T-cell (primary cell): ENCODE measurements around the gene PRIMA1. TPM values are rescaled to one million over a fixed set of nuclear protein-coding genes. Genes with fewer than 3 reads are reported as not detected.

ENCODE experiments used
- ATAC-seq, 4 experiments: fragments of 200-7000 bp in 3 of 4; fragments of 150-1000 bp in 1 of 4; cut with Tn5 transposase; replicated peaks in 1 of 4; 1 replicate in 3 of 4; 2 replicates in 1 of 4; pipeline ENCODE4 v1.10.0; 2021; ENCODE audit warnings: moderate library complexity in 3 of 4, mild to moderate bottlenecking in 2 of 4, moderate number of reproducible peaks in 1 of 4
- CTCF ChIA-PET, 2 donors: fragments of 300-600 bp; sonication (Branson Sonifier 250); formaldehyde crosslinking; loops; one replicate each; lab custom pipeline; 2022; ENCODE audit warnings: antibody characterized with exemption in 2 of 2; lab: Charles Lee
- POLR2A ChIA-PET, 2 donors: fragments of 300-600 bp; sonication (Branson Sonifier 250); formaldehyde crosslinking; loops; one replicate each; lab custom pipeline; 2022; ENCODE audit warnings: antibody characterized with exemption in 2 of 2; lab: Charles Lee
- DNase-seq, 35 experiments: peaks; one replicate each; pipeline versions ENCODE4 v3.0.0 to v3.0.0-alpha.2; 2013 to 2023
- H3K27ac ChIP-seq: one replicate; pipeline ENCODE4 v1.5.1; 2013; ENCODE audit warnings: low read length
- H3K27me3 ChIP-seq, 2 experiments: replicated peaks in 1 of 2; 1 replicate in 1 of 2; 2 replicates in 1 of 2; pipeline versions ENCODE4 v1.6.1 to v1.7.0; 2013; ENCODE audit warnings: low read length in 1 of 2, mixed read lengths in 1 of 2; ENCODE audit not compliant: control insufficient read depth in 2 of 2, insufficient read depth in 2 of 2; ENCODE audit errors: extremely low read depth in 1 of 2
- H3K36me3 ChIP-seq, 2 donors: 1 replicate in 1 of 2; 2 replicates in 1 of 2; pipeline versions ENCODE4 v1.6.1 to v1.7.0; 2013; ENCODE audit warnings: low read length in 1 of 2; ENCODE audit not compliant: control insufficient read depth in 2 of 2, insufficient read depth in 1 of 2; ENCODE audit errors: extremely low read depth in 1 of 2
- H3K4me1 ChIP-seq, 2 experiments: 1 replicate in 1 of 2; 2 replicates in 1 of 2; pipeline versions ENCODE4 v1.6.1 to v1.7.0; 2013; ENCODE audit warnings: low read length in 2 of 2, mixed read lengths in 1 of 2; ENCODE audit not compliant: insufficient read depth in 2 of 2, control insufficient read depth in 1 of 2; ENCODE audit errors: extremely low read depth in 1 of 2
- H3K4me3 ChIP-seq, 2 donors: 1 replicate in 1 of 2; 2 replicates in 1 of 2; pipeline versions ENCODE4 v1.5.1 to v1.7.0; 2013; ENCODE audit warnings: mild to moderate bottlenecking in 2 of 2, low read length in 1 of 2, moderate library complexity in 1 of 2; ENCODE audit not compliant: control insufficient read depth in 1 of 2; ENCODE audit errors: extremely low read depth in 1 of 2
- H3K9me3 ChIP-seq: 2 replicates; pipeline ENCODE4 v1.7.0; 2013
- H3K27ac Mint-ChIP-seq, 2 donors: one replicate each; pipeline ENCODE4 v1.8.0; 2020 to 2021; ENCODE audit warnings: mild to moderate bottlenecking in 2 of 2, mixed read lengths in 2 of 2
- H3K27me3 Mint-ChIP-seq, 2 donors: one replicate each; pipeline ENCODE4 v1.8.0; 2021 to 2022; ENCODE audit warnings: mixed read lengths in 2 of 2
- H3K36me3 Mint-ChIP-seq: one replicate; pipeline ENCODE4 v1.8.0; 2021; ENCODE audit warnings: mixed read lengths
- H3K4me1 Mint-ChIP-seq, 3 donors: one replicate each; pipeline ENCODE4 v1.8.0; 2020 to 2022; ENCODE audit warnings: mixed read lengths in 3 of 3, mild to moderate bottlenecking in 1 of 3
- H3K4me3 Mint-ChIP-seq, 3 donors: one replicate each; pipeline ENCODE4 v1.8.0; 2020 to 2022; ENCODE audit warnings: mild to moderate bottlenecking in 3 of 3, mixed read lengths in 3 of 3, moderate library complexity in 3 of 3
- H3K9me3 Mint-ChIP-seq, 3 donors: one replicate each; pipeline ENCODE4 v1.8.0; 2020 to 2022; ENCODE audit warnings: mixed read lengths in 3 of 3
- WGBS: methylation state at CpG from one replicate; pipeline ENCODE4 v1.1.5; 2013; ENCODE audit warnings: missing lambda C conversion rate; ENCODE audit not compliant: insufficient coverage; 5-methylcytosine and 5-hydroxymethylcytosine counted together
- total RNA-seq, 35 experiments: library from RNA in 6 of 35; stranded (reverse) in 6 of 35; fragments of 120-200 nt in 1 of 35; gene quantifications; one replicate each; pipeline versions ENCODE4 v1.2.1 to v1.2.4 and lab custom pipeline; 2013 to 2026

The PRIMA1 gene
- total RNA-seq, 5 donors from 2014 or later (not counting 1 experiment from before 2014, with no cell fraction given), result not detected

- no peak for ATAC-seq
- Mint-ChIP-seq H3K36me3 (no peaks in the 10 kb centered on the region), H3K27me3 (peaks cover 9 to 14% of the 10 kb centered on the region in 2 donors), H3K4me1 (no peaks in the 10 kb centered on the region), H3K27ac (no peak overlapping the region), H3K4me3 (no peak overlapping the region), H3K9me3 (no peaks in the 10 kb centered on the region)
- CTCF ChIA-PET, result interaction anchor here in 1 of 2 donors (0.7 kb wide), 1 partner anchor 16 kb away, joined by 10 read pairs; no protein-coding TSS in a partner anchor
- Histone ChIP-seq H3K36me3 (no peaks in the 10 kb centered on the region), H3K27me3 (peaks cover 0 to 4% of the 10 kb centered on the region in 2 experiments), H3K9me3 (no peaks in the 10 kb centered on the region), H3K4me1 (no peaks in the 10 kb centered on the region), H3K4me3 (no peak overlapping the region), H3K27ac (no peak overlapping the region)
- 82% methylated on average over 8 of the region's 11 CpGs for WGBS
- POLR2A ChIA-PET, result no interaction called here
- no peak for DNase-seq
Observed at GRCh38 chr14:93737634-93738033, 50.7 kb downstream of the PRIMA1 start.

DNA sequence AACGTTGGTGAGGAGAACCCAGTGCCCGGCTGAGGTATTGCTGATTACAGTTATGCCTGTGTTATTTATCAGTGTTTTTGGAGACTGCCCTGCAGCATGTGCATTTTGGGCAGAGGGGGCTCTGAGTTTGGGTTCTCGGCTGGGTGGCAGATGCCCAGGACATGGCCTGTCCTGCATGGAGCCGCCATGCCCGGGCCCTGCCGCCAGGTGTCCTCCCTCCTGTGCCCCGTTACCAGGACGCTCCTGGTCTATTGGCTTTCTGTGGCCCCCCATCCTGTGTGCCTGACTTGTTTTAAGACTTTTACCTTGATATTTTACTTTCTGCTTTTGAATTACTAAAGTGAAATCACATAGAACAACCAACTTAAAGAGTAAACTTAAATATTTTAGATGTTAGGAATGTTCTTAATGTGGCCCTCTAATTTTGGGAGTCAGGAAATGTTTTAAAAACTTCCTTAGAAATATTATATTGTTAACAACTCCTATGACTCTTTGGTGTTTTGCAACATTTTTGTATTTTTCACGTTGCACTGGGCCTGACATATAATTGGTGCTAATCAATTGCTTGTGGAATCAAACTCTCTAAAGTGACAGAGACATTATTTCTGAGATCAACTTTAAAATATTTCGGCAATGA, 51.8 kb downstream of the PRIMA1 start:
- WGBS, result 64% methylated on average over 7 of the region's 10 CpGs
- Mint-ChIP-seq H3K4me1 (no peaks in the 10 kb centered on the region), H3K27me3 (peaks cover 8 to 14% of the 10 kb centered on the region in 2 donors), H3K9me3 (no peaks in the 10 kb centered on the region), H3K36me3 (no peaks in the 10 kb centered on the region), H3K27ac (no peak overlapping the region), H3K4me3 (no peak overlapping the region)
- Histone ChIP-seq H3K9me3 (no peaks in the 10 kb centered on the region), H3K4me3 (no peak overlapping the region), H3K36me3 (no peaks in the 10 kb centered on the region), H3K27me3 (peaks cover 0 to 4% of the 10 kb centered on the region in 2 experiments), H3K4me1 (no peaks in the 10 kb centered on the region), H3K27ac (no peak overlapping the region)
- DNase-seq, result no peak
- POLR2A ChIA-PET, result no interaction called here
- ATAC-seq, result no peak
- CTCF ChIA-PET, result no interaction called here

GRCh38 chr14:93735206-93735605, 53.1 kb downstream of the PRIMA1 start:
- no peak overlapping the region for H3K4me3 ChIP-seq
- no peaks in the 10 kb centered on the region for H3K9me3 ChIP-seq
- ATAC-seq (no peak), DNase-seq (no peak)
- Mint-ChIP-seq H3K4me1 (no peaks in the 10 kb centered on the region), H3K36me3 (no peaks in the 10 kb centered on the region), H3K27ac (no peak overlapping the region), H3K27me3 (peaks cover 8 to 14% of the 10 kb centered on the region in 2 donors), H3K4me3 (no peak overlapping the region), H3K9me3 (no peaks in the 10 kb centered on the region)
- no peak overlapping the region for H3K27ac ChIP-seq
- no peaks in the 10 kb centered on the region for H3K4me1 ChIP-seq
- CTCF ChIA-PET, result no interaction called here
- WGBS, result 94% methylated on average over 11 of the region's 12 CpGs
- no peaks in the 10 kb centered on the region for H3K36me3 ChIP-seq
- POLR2A ChIA-PET, result interaction anchor here in 1 of 2 donors (0.7 kb wide), 1 partner anchor 11 kb away, joined by 4 read pairs; no protein-coding TSS in a partner anchor
- H3K27me3 ChIP-seq, result peaks cover 0 to 4% of the 10 kb centered on the region in 2 experiments

DNA sequence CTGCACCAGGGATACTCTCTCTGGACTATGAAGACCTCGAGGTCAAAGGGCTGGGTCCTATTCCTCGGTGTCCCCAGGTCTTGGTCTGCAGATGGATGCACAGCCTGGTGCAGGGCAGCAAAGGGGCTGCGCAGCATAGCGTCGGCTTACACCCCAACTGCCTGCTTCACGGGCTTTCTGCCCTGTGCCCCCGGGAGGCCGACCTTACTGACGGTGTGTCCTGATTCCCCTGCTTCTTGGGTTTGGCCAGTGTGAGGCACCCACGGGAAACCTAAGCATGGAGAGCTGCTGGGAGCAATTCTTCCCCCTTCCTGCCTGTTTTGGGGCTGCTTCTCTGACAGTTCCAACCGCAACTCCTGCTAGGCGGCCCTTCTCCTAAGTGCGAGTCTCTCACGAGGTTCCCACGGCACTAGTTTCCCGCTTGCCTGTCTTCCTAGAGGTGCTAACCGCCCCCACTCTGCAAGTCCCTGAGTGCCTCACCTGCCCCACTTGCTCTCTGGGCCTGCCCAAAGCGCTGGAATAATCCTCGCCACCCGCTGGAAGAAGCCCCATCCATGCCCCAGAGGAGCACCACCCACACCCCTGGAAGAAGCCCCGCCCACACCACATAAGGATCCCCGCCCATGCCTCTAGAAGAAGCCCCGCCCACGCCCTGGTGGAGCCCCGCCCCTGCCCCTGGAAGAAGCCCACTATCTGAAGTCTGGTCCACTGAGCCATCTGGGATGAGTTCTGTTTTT, 54.0 kb downstream of the PRIMA1 start:
- ATAC-seq (no peak), DNase-seq (no peak)
- Mint-ChIP-seq H3K9me3 (no peaks in the 10 kb centered on the region), H3K27me3 (peaks cover 8 to 14% of the 10 kb centered on the region in 2 donors), H3K4me3 (no peak overlapping the region), H3K4me1 (no peaks in the 10 kb centered on the region), H3K36me3 (no peaks in the 10 kb centered on the region), H3K27ac (no peak overlapping the region)
- 79% methylated on average over 23 of the region's 25 CpGs for WGBS
- H3K9me3 ChIP-seq, result no peaks in the 10 kb centered on the region
- no peak overlapping the region for H3K27ac ChIP-seq
- no peaks in the 10 kb centered on the region for H3K36me3 ChIP-seq
- CTCF ChIA-PET, result no interaction called here
- peaks cover 0 to 4% of the 10 kb centered on the region in 2 experiments for H3K27me3 ChIP-seq
- POLR2A ChIA-PET, result no interaction called here
- no peaks in the 10 kb centered on the region for H3K4me1 ChIP-seq
- H3K4me3 ChIP-seq, result no peak overlapping the region

DNA sequence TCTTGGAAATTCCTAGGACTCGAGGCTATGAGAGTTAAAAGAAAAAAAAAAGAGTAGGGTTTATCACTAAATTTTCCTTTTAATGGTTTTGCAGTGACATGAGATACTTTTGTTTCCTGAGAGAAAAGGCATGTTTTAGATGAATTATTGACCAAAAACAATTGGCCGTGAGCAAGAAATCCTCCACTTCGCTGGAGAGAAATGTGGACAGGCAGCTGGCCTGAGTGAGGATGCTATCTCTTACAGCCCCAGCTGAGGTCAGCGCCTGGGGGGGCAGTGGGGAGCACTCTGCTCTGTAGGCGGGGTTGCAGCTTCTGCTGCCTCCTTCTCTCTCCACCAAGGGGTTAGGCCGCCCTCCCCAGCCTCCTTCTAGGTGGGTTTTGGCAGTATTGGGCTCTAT, 54.7 kb downstream of the PRIMA1 start:
- Mint-ChIP-seq H3K9me3 (no peaks in the 10 kb centered on the region), H3K4me3 (no peak overlapping the region), H3K36me3 (no peaks in the 10 kb centered on the region), H3K27me3 (peaks cover 8 to 14% of the 10 kb centered on the region in 2 donors), H3K4me1 (no peaks in the 10 kb centered on the region), H3K27ac (no peak overlapping the region)
- ChIA-PET POLR2A (no interaction called here), CTCF (no interaction called here)
- H3K27me3 ChIP-seq, result peaks cover 0 to 4% of the 10 kb centered on the region in 2 experiments
- no peaks in the 10 kb centered on the region for H3K4me1 ChIP-seq
- H3K4me3 ChIP-seq, result no peak overlapping the region
- DNase-seq (no peak), ATAC-seq (no peak)
- H3K36me3 ChIP-seq, result no peaks in the 10 kb centered on the region
- no peaks in the 10 kb centered on the region for H3K9me3 ChIP-seq
- no peak overlapping the region for H3K27ac ChIP-seq
- 92% methylated on average over 2 of the region's 6 CpGs for WGBS

DNA sequence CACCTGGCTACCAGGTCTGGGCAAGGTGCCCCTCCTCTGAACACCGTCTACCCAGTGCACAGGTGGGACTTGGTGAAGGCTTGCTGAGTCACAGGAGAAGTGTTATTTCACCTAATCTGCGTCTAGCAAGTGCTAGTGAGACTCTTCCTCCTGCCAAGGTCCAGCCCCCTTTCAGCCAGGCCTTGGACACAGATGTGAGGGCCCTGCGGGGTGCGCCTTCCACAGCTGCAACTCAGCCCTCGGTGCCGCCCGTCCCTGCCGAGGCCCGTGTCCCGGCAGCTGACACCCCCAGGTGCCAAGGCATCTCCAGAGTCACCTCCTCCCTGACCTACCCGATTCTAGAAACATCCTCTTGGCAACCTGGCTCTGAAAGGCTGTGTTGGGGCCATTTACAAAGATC, 55.1 kb downstream of the PRIMA1 start:
- WGBS, result 81% methylated on average over 9 of the region's 11 CpGs
- Mint-ChIP-seq H3K4me3 (no peak overlapping the region), H3K27ac (no peak overlapping the region), H3K36me3 (no peaks in the 10 kb centered on the region), H3K4me1 (no peaks in the 10 kb centered on the region), H3K9me3 (no peaks in the 10 kb centered on the region), H3K27me3 (peaks cover 7 to 12% of the 10 kb centered on the region in 2 donors)
- CTCF ChIA-PET, result no interaction called here
- Histone ChIP-seq H3K27ac (no peak overlapping the region), H3K4me1 (no peaks in the 10 kb centered on the region), H3K4me3 (no peak overlapping the region), H3K9me3 (no peaks in the 10 kb centered on the region), H3K27me3 (peaks cover 0 to 4% of the 10 kb centered on the region in 2 experiments), H3K36me3 (no peaks in the 10 kb centered on the region)
- POLR2A ChIA-PET, result no interaction called here
- ATAC-seq, result no peak
- DNase-seq, result no peak
